Upper lobe of right lung (tissue), 1 donor: ENCODE data around the gene SEL1L. TPM values are rescaled to one million over a fixed set of nuclear protein-coding genes. Genes with fewer than 3 reads are reported as not detected.

Source experiments
- ATAC-seq: fragments of 200-7000 bp; cut with Tn5 transposase; one replicate; pipeline ENCODE4 v1.9.1; 2020; ENCODE audit warnings: mild to moderate bottlenecking, moderate library complexity
- DNase-seq: peaks from one replicate; pipeline ENCODE4 v3.0.0-alpha.2; 2020
- H3K27ac ChIP-seq: fragments of 200-600 bp; one replicate; pipeline ENCODE4 v1.8.0; 2022
- H3K27me3 ChIP-seq: fragments of 200-600 bp; one replicate; pipeline ENCODE4 v1.8.0; 2022; ENCODE audit warnings: mild to moderate bottlenecking
- H3K36me3 ChIP-seq: fragments of 200-600 bp; one replicate; pipeline ENCODE4 v1.8.0; 2022
- H3K4me1 ChIP-seq: fragments of 200-600 bp; one replicate; pipeline ENCODE4 v1.8.0; 2022
- H3K4me3 ChIP-seq: fragments of 200-600 bp; one replicate; pipeline ENCODE4 v1.8.0; 2022; ENCODE audit warnings: mild to moderate bottlenecking
- H3K9me3 ChIP-seq: fragments of 200-600 bp; one replicate; pipeline ENCODE4 v1.8.0; 2022
- intact Hi-C: fragments of 100-400 bp; cut with DNase I; formaldehyde crosslinking; loops from one replicate; pipeline ENCODE4 v1.11.0; 2022
- total RNA-seq: library from RNA; stranded (reverse); fragmentation: NEBNext Ultra II Directional; extraction: Animal tissue kit (Norgen Biotek cat#: 25700); gene quantifications from one replicate; pipeline ENCODE4 v1.2.1, GENCODE V29; 2021
- TF ChIP-seq, protein P1 (sequence below): fragments of 200-600 bp; IDR thresholded peaks from one replicate; pipeline ENCODE4 v1.8.0; 2022; ENCODE audit warnings: antibody characterized with exemption
- donor health status: DM: no; HTN: yes; CAD: no; lungs with severe emphysema.

SEL1L gene
- total RNA-seq, 1 donor from 2014 or later: 108 TPM

DNA sequence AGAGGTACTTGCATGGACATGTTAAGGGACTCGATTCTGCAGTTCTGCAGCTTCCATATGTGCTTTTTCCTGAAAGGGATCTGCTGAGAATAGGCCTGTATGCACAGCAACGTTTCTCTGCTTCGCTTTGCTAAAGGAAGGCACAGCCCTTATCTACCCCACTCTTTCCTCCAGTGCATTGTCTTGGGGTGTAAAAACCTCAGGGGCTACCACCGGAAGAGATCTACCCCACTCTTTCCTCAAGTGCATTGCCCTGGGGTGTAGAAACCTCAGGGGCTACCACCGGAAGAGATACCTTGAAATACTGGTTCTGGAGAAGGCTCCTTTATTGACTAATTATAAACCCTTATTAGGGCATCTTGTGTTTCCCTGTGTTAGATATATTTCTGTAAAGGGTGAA, 52.9 kb downstream of the SEL1L start:
- Histone ChIP-seq H3K36me3 (peaks cover 84% of the 10 kb centered on the region), H3K4me1 (no peaks in the 10 kb centered on the region), H3K27me3 (no peaks in the 10 kb centered on the region), H3K27ac (no peak overlapping the region), H3K9me3 (no peaks in the 10 kb centered on the region), H3K4me3 (no peak overlapping the region)
- intact Hi-C loops: no loop called here
- DNase-seq: no peak
- no peak for ATAC-seq
- TF ChIP-seq, protein P1, sequence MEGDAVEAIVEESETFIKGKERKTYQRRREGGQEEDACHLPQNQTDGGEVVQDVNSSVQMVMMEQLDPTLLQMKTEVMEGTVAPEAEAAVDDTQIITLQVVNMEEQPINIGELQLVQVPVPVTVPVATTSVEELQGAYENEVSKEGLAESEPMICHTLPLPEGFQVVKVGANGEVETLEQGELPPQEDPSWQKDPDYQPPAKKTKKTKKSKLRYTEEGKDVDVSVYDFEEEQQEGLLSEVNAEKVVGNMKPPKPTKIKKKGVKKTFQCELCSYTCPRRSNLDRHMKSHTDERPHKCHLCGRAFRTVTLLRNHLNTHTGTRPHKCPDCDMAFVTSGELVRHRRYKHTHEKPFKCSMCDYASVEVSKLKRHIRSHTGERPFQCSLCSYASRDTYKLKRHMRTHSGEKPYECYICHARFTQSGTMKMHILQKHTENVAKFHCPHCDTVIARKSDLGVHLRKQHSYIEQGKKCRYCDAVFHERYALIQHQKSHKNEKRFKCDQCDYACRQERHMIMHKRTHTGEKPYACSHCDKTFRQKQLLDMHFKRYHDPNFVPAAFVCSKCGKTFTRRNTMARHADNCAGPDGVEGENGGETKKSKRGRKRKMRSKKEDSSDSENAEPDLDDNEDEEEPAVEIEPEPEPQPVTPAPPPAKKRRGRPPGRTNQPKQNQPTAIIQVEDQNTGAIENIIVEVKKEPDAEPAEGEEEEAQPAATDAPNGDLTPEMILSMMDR: no peak

DNA sequence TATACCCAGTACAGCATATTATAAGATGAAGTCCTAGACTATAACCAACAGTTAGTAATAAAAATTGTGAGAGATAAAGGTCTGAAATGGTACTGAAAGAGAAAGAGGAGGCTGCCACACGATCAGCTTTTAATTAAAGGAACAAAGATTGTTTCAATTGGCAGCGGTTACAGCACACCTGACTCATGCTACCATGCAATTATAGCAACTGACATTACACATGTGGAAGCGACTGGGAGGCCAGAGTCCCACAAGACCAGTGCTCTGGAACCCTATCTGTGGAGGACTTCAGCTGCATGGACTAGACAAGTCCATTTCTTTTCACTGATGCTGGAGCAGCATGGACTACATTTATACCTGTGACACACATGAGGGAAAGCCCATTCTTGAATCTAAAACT, 55.2 kb downstream of the SEL1L start:
- Histone ChIP-seq H3K27me3 (no peaks in the 10 kb centered on the region), H3K9me3 (no peaks in the 10 kb centered on the region), H3K27ac (no peak overlapping the region), H3K36me3 (peaks cover 75% of the 10 kb centered on the region), H3K4me3 (no peak overlapping the region), H3K4me1 (no peaks in the 10 kb centered on the region)
- DNase-seq (no peak), ATAC-seq (no peak)
- TF ChIP-seq, protein P1: no peak
- intact Hi-C loops: no loop called here

DNA sequence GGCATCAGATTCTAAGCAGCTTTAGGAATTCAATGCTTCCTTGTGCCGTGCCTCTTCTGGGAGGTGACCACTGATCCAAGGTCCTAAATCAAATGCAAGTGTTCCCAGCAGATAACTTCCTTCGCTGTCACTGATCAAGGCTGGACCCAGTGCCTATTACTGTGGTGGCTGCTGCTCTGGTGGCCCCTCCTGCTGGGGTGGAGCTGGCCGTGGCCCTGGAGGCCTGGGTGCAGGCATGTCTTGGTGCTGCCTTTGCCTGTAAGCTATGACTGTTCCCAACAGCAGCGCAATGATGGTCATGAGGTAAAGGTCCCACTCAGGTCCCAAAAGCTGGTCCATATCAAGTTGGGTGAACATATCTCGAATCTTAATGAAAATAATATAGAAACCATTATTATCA, 56.8 kb downstream of the SEL1L start:
- TF ChIP-seq, protein P1: no peak
- Histone ChIP-seq H3K4me3 (no peak overlapping the region), H3K27ac (no peak overlapping the region), H3K27me3 (no peaks in the 10 kb centered on the region), H3K9me3 (no peaks in the 10 kb centered on the region), H3K4me1 (no peaks in the 10 kb centered on the region), H3K36me3 (peaks cover 79% of the 10 kb centered on the region)
- ATAC-seq: no peak
- DNase-seq: no peak
- intact Hi-C loops: no loop called here

DNA sequence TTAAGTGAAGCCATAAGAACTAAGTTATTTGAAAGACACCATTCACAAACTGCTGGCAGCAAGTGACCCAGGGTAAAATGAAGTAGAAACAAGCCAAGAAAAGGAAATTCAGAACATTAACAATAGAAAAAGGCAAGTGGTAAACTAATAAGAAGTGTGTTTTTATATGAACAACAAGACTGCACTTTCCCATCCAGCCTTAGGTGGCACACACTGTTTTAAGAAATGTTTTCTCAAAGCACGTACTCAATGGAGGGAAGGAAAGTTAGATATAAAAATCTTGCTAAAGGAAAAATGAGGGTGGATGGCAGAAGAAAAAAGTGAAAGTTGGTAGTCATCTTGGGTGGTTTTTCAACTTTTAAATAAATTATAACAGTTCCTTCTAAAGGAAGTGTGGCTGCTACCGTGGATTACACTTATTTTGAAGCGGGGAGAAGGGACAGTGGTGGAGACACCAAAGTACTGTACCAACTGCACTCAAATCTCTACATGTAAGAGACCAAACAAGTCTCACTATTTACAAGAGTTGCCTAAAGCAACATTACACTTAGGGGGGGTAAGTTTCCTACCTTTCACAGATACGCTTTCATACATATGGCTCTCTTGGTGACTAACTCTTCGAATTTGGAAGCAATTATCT, 58.8 kb downstream of the SEL1L start:
- intact Hi-C loops: no loop called here
- H3K27me3 ChIP-seq: no peaks in the 10 kb centered on the region
- no peaks in the 10 kb centered on the region for H3K4me1 ChIP-seq
- H3K4me3 ChIP-seq: no peak overlapping the region
- no peak overlapping the region for H3K27ac ChIP-seq
- no peaks in the 10 kb centered on the region for H3K9me3 ChIP-seq
- DNase-seq (no peak), ATAC-seq (no peak)
- TF ChIP-seq, protein P1: no peak
- peaks cover 64% of the 10 kb centered on the region for H3K36me3 ChIP-seq

DNA sequence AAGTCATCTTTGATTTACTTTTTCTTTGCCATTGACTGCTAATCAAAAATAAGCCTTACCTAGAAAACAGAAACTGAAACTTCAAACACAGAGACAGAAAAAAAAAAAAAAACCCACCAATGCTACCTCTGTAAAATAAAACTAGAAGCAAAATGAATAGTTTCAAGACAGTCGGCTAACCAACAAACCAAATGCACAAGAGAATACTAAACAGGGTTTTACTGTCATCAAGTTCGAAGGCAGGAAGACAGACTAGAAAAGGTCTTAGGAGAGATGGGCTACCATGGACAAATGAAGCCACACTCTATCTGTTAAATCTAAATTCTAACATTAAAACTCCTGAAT, 59.5 kb downstream of the SEL1L start:
- intact Hi-C loops: no loop called here
- H3K4me1 ChIP-seq: no peaks in the 10 kb centered on the region
- DNase-seq (no peak), ATAC-seq (no peak)
- no peaks in the 10 kb centered on the region for H3K9me3 ChIP-seq
- H3K27me3 ChIP-seq: no peaks in the 10 kb centered on the region
- H3K27ac ChIP-seq: no peak overlapping the region
- H3K36me3 ChIP-seq: peaks cover 57% of the 10 kb centered on the region
- TF ChIP-seq, protein P1: no peak
- no peak overlapping the region for H3K4me3 ChIP-seq
